Measurements from ENCODE around the gene ABHD12. TPM values are rescaled to one million over a fixed set of nuclear protein-coding genes. Genes with fewer than 3 reads are reported as not detected.

ABHD12 gene
- total RNA-seq, 1 experiment from 2014 or later: 56.7 TPM

- DNase-seq (ENCODE audit: low read depth, low spot score): no peak
- in situ Hi-C loops (cut with HindIII; ENCODE audit: low pct_unique_long_range_greater_than_20kb, low sequenced_read_pairs): no loop called here
These were observed 102.1 kb downstream of the ABHD12 start for GRCh38 chr20:25288291-25289181.

- no peak for DNase-seq (ENCODE audit: low read depth, low spot score)
- in situ Hi-C loops (cut with HindIII; ENCODE audit: low pct_unique_long_range_greater_than_20kb, low sequenced_read_pairs): no loop called here
These were observed 102.9 kb downstream of the ABHD12 start for GRCh38 chr20:25287631-25288290.

GRCh38 chr20:25286917-25287316 lies 103.7 kb downstream of the ABHD12 start:
- in situ Hi-C loops (cut with HindIII; ENCODE audit: low pct_unique_long_range_greater_than_20kb, low sequenced_read_pairs): no loop called here
- DNase-seq (ENCODE audit: low read depth, low spot score): no peak

- no peak for DNase-seq (ENCODE audit: low read depth, low spot score)
- in situ Hi-C loops (cut with HindIII; ENCODE audit: low pct_unique_long_range_greater_than_20kb, low sequenced_read_pairs): no loop called here
These were observed 104.5 kb downstream of the ABHD12 start for GRCh38 chr20:25285856-25286798.

- in situ Hi-C loops (cut with HindIII; ENCODE audit: low pct_unique_long_range_greater_than_20kb, low sequenced_read_pairs): no loop called here
- DNase-seq (ENCODE audit: low read depth, low spot score): no peak
These were observed 105.5 kb downstream of the ABHD12 start for GRCh38 chr20:25285091-25285647.

- in situ Hi-C loops (cut with HindIII; ENCODE audit: low pct_unique_long_range_greater_than_20kb, low sequenced_read_pairs): no loop called here
- no peak for DNase-seq (ENCODE audit: low read depth, low spot score)
These were observed 106.5 kb downstream of the ABHD12 start for GRCh38 chr20:25284131-25284601.

- no peak for DNase-seq (ENCODE audit: low read depth, low spot score)
- in situ Hi-C loops (cut with HindIII; ENCODE audit: low pct_unique_long_range_greater_than_20kb, low sequenced_read_pairs): no loop called here
These were observed 107.2 kb downstream of the ABHD12 start for GRCh38 chr20:25283221-25283951.

- no peak for DNase-seq (ENCODE audit: low read depth, low spot score)
- in situ Hi-C loops (cut with HindIII; ENCODE audit: low pct_unique_long_range_greater_than_20kb, low sequenced_read_pairs): no loop called here
These were observed 107.8 kb downstream of the ABHD12 start for GRCh38 chr20:25282796-25283195.

- in situ Hi-C loops (cut with HindIII; ENCODE audit: low pct_unique_long_range_greater_than_20kb, low sequenced_read_pairs): no loop called here
- no peak for DNase-seq (ENCODE audit: low read depth, low spot score)
These were observed 108.4 kb downstream of the ABHD12 start for GRCh38 chr20:25282034-25282781.

GRCh38 chr20:25281541-25281991 lies 109.1 kb downstream of the ABHD12 start:
- no peak for DNase-seq (ENCODE audit: low read depth, low spot score)
- in situ Hi-C loops (cut with HindIII; ENCODE audit: low pct_unique_long_range_greater_than_20kb, low sequenced_read_pairs): no loop called here

GRCh38 chr20:25280574-25281535 lies 109.8 kb downstream of the ABHD12 start:
- no peak for DNase-seq (ENCODE audit: low read depth, low spot score)
- in situ Hi-C loops (cut with HindIII; ENCODE audit: low pct_unique_long_range_greater_than_20kb, low sequenced_read_pairs): no loop called here

- no peak for DNase-seq (ENCODE audit: low read depth, low spot score)
- in situ Hi-C loops (cut with HindIII; ENCODE audit: low pct_unique_long_range_greater_than_20kb, low sequenced_read_pairs): no loop called here
These were observed 110.5 kb downstream of the ABHD12 start for GRCh38 chr20:25280051-25280573.

GRCh38 chr20:25279403-25279802 lies 111.2 kb downstream of the ABHD12 start:
- in situ Hi-C loops (cut with HindIII; ENCODE audit: low pct_unique_long_range_greater_than_20kb, low sequenced_read_pairs): no loop called here
- DNase-seq (ENCODE audit: low read depth, low spot score): no peak

- in situ Hi-C loops (cut with HindIII; ENCODE audit: low pct_unique_long_range_greater_than_20kb, low sequenced_read_pairs): no loop called here
- no peak for DNase-seq (ENCODE audit: low read depth, low spot score)
These were observed 111.8 kb downstream of the ABHD12 start for GRCh38 chr20:25278636-25279361.

All from SK-MEL-5 (cell line).